Measurements from ENCODE around the gene ASTN1. TPM values are rescaled to one million over a fixed set of nuclear protein-coding genes. Genes with fewer than 3 reads are reported as not detected.

ASTN1 gene
- total RNA-seq, 1 experiment from 2014 or later, result not detected

DNA sequence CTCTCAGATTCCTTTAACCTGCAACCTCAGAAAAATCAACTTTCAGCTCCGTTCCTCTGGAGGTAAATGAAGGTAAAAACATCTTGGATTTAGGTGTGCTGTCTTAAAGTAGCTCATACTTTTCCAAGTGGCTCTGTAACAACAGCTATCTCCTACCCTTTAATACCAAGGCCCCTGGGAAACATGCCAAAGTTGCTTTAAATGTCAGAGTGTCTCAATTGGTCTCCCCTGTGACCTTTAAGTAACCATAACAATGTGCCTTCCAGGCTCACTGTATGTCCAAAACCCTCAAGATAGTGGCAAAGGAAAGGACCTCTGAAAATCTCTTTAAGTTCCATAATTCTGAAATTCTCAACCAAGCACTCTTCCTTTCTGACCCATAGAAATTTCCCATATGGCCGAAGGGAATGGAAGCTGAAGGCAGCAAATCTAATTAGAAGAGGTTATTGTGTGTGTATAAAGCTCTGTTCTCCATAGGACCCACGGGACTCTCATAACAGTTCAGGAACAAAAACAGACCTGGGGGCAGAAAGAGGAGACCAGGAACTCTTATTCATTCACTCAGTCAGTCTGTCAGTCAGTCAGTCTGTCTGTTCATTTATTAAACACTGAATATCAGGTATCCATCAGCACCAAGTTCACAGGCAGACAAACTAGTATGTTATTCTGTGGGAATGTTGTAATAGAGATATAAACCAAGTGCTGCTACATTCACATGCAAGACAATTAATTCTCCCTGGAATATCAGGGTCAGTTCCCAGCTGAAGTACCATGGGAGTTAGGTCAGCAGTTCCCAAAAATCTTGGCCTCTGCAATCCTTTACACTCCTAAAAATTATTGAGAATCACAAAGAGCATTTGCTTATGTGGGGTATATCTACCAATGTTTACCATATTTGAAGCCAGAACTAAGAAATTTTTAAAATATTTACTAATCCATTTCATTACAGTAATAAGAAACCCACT lies 19.1 kb downstream of the ASTN1 start:
- H3K4me1 ChIP-seq (replicated peaks; ENCODE audit: insufficient read depth), result no peaks in the 10 kb centered on the region
- ChIA-PET CTCF (no interaction called here), POLR2A (ENCODE audit: unreplicated experiment) (no interaction called here)
- no peaks in the 10 kb centered on the region for H3K27me3 ChIP-seq (ENCODE audit: insufficient read depth, low read depth)
- BruUV-seq (replicated peaks), result no TSS peak
- H3K9me3 ChIP-seq (ENCODE audit: insufficient read depth, low read depth), result no peaks in the 10 kb centered on the region
- intact Hi-C loops (cut with micrococcal nuclease; ENCODE audit: unreplicated experiment), result no loop called here
- H3F3A ChIP-seq (ENCODE audit: insufficient read depth, low read depth), result no peaks in the 10 kb centered on the region
- TF ChIP-seq EZH2 (IDR thresholded peaks at IDR 0.05; ENCODE audit: low read depth), result no peak
- no peak for TF ChIP-seq CTCF (conservative IDR thresholded peaks at IDR 0.05)
- no peak overlapping the region for H3K4me2 ChIP-seq
- H3K36me3 ChIP-seq (ENCODE audit: low read depth), result no peaks in the 10 kb centered on the region
- no peaks in the 10 kb centered on the region for H4K20me1 ChIP-seq (ENCODE audit: insufficient read depth)
- no peak overlapping the region for H2AFZ ChIP-seq
- no peaks in the 10 kb centered on the region for H3K79me2 ChIP-seq (ENCODE audit: low read depth)
- DNase-seq, result no peak
- H3K9me2 ChIP-seq (ENCODE audit: insufficient read depth), result no peaks in the 10 kb centered on the region
- H3K4me3 ChIP-seq, result no peak overlapping the region
- no peak overlapping the region for H3K27ac ChIP-seq

- CTCF ChIA-PET, result no interaction called here
Measured at GRCh38 chr1:177142791-177143271, 21.7 kb downstream of the ASTN1 start.

GRCh38 chr1:177142010-177142409 lies 22.5 kb downstream of the ASTN1 start:
- CTCF ChIA-PET, result no interaction called here
- no peak for DNase-seq

More at GRCh38 chr1:177142791-177143271, 21.7 kb downstream of the ASTN1 start:
- no peaks in the 10 kb centered on the region for H3K9me3 ChIP-seq (ENCODE audit: insufficient read depth, low read depth)
- no peaks in the 10 kb centered on the region for H3K4me1 ChIP-seq (replicated peaks; ENCODE audit: insufficient read depth)
- BruUV-seq (replicated peaks), result no TSS peak
- no peak for DNase-seq
- H3K27me3 ChIP-seq (ENCODE audit: insufficient read depth, low read depth), result peaks cover 5% of the 10 kb centered on the region; the same call in 1 of the 2 replicates
- no peaks in the 10 kb centered on the region for H3F3A ChIP-seq (ENCODE audit: insufficient read depth, low read depth)
- no peak overlapping the region for H3K4me2 ChIP-seq
- H3K79me2 ChIP-seq (ENCODE audit: low read depth), result no peaks in the 10 kb centered on the region
- TF ChIP-seq EZH2 (IDR thresholded peaks at IDR 0.05; ENCODE audit: low read depth), result no peak
- no peak for TF ChIP-seq CTCF (conservative IDR thresholded peaks at IDR 0.05)
- H3K9me2 ChIP-seq (ENCODE audit: insufficient read depth), result no peaks in the 10 kb centered on the region
- no peaks in the 10 kb centered on the region for H3K36me3 ChIP-seq (ENCODE audit: low read depth)
- intact Hi-C loops (cut with micrococcal nuclease; ENCODE audit: unreplicated experiment), result no loop called here
- no peak overlapping the region for H3K4me3 ChIP-seq
- POLR2A ChIA-PET (ENCODE audit: unreplicated experiment), result no interaction called here
- no peak overlapping the region for H2AFZ ChIP-seq
- no peak overlapping the region for H3K27ac ChIP-seq
- no peaks in the 10 kb centered on the region for H4K20me1 ChIP-seq (ENCODE audit: insufficient read depth)

More at GRCh38 chr1:177142010-177142409, 22.5 kb downstream of the ASTN1 start:
- no peak overlapping the region for H3K4me3 ChIP-seq
- no peaks in the 10 kb centered on the region for H3K9me2 ChIP-seq (ENCODE audit: insufficient read depth)
- no peak overlapping the region for H3K27ac ChIP-seq
- no peaks in the 10 kb centered on the region for H3K4me1 ChIP-seq (replicated peaks; ENCODE audit: insufficient read depth)
- no peak overlapping the region for H3K4me2 ChIP-seq
- no peaks in the 10 kb centered on the region for H3K36me3 ChIP-seq (ENCODE audit: low read depth)
- POLR2A ChIA-PET (ENCODE audit: unreplicated experiment), result no interaction called here
- peaks cover 5% of the 10 kb centered on the region; the same call in 1 of the 2 replicates for H3K27me3 ChIP-seq (ENCODE audit: insufficient read depth, low read depth)
- TF ChIP-seq EZH2 (IDR thresholded peaks at IDR 0.05; ENCODE audit: low read depth) (no peak), CTCF (conservative IDR thresholded peaks at IDR 0.05) (no peak)
- no peaks in the 10 kb centered on the region for H4K20me1 ChIP-seq (ENCODE audit: insufficient read depth)
- intact Hi-C loops (cut with micrococcal nuclease; ENCODE audit: unreplicated experiment), result no loop called here
- H3F3A ChIP-seq (ENCODE audit: insufficient read depth, low read depth), result no peaks in the 10 kb centered on the region
- no peaks in the 10 kb centered on the region for H3K9me3 ChIP-seq (ENCODE audit: insufficient read depth, low read depth)
- H2AFZ ChIP-seq, result no peak overlapping the region
- no peaks in the 10 kb centered on the region for H3K79me2 ChIP-seq (ENCODE audit: low read depth)
- no TSS peak for BruUV-seq (replicated peaks)
